Activated CD8-positive, alpha-beta memory T cell treated with anti-CD3 and anti-CD28 coated beads for 48 hours (primary cell): ENCODE results near the gene TBC1D9.
"Not testable (repeated sequence)": the region's sequence is repeated elsewhere in the genome, so short reads cannot be mapped to it uniquely, and the experiment has no call there.

Experiments used
- DNase-seq, 3 experiments: peaks; one replicate each; pipeline ENCODE4 v3.0.0-alpha.2; 2020; ENCODE audit warnings: low read depth in 2 of 3, low spot score in 2 of 3

The TBC1D9 gene

DNA sequence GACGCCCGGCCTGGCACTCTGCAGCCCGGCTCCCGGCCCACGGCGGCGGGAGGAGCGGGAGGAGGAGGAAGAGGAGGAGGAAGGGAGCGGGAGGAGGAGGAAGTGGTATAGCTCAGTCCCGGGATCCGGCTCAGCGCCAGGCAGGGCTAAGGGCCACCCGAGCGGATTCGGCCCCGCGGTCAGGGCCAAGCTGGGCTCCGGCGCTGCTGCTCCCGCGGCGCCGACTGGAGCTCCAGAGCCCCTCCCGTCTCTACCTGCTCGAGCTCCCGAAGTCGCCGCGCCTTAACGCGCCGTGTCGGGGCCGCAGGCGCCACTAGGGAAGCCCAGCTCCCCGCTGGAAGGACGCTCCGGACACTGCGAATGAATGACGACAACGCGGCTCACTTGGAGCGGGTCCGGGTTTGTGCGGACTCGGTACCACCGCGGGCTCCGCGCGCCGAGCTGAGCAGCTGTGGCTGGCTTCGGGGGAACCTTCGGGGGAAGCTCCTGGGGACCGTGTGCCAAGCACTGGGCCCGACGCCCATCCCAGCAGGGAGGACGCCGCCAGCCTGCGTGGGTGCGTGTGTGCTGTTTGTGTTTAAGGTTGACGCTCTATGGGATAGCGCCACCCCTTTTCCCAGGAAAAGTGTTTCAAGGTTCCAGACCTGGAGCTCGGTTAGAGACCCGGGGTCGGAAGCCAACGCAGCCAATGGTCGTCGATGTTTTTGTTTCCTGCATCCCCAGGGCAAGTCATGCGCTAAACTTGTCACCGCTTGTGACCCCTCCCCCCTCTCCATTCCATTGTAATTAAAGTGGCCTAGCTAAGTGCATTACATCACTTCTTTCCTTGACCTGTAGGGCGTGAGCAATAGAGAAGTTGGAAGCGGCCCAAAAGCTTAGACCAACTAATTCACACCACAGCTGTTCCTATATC, at the start of gene TBC1D9:
TSS of gene TBC1D9 (minus strand) at position 67 of the 913 bp plus-strand sequence. CDS start 340 bp downstream, outside the sequence.
- no peak for DNase-seq

DNA sequence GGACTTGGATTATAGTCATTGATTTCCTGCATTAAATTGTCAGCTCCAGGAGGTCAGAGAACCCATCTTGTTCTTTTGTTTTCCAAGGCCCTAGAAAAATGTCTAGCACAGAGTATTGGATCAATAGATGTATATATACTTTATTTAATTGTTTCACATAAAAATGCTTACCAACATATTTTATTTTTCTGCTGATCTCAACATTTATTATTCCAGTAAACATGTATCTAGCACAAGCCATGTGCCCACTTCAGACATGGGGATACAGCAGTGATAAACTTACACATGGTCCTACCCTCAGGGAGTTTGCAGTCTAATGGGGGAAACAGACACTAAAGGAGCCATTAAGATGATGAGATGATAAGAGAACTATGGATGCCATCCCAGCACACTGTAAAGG, 49.1 kb upstream of the TBC1D9 start:
- DNase-seq: no peak

DNA sequence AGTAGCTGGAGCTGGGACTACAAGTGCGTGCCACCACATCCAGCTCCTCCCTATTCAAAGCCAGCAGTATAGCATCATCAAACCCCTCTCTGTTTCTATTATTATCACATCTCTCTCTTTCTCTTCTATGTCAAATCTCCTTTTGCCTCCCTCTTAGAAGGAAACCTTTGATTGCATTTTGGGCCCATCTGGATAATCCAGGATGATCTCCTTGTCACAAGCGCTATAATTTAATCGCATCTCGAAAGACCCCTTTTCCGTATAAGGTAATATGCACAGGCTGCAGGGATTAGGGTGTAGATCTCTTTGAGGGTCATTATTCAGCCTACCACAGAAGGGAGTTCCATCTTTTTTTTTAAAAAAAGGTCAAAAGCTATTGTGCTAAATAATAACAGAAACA, 46.4 kb upstream of the TBC1D9 start:
- no peak for DNase-seq

DNA sequence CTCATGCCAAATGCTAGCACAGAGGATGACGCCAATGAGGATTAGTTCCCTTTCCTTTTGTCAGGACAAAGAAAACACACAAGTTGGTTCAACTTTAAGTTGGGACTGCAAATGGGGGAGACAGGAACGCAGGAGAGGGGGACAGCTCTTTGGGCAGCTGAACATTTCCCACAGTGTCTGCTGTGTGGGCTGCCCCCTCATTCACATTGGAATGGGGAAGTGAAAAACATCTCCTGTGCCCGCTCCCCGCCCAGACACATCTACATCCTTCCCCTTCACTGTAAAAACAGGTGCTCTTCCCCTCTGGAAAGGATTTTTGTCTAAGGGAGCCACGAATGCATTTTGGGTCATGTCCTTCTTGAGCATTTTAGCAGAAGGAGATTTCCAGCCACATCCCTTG, 44.5 kb upstream of the TBC1D9 start:
- DNase-seq: no peak

DNA sequence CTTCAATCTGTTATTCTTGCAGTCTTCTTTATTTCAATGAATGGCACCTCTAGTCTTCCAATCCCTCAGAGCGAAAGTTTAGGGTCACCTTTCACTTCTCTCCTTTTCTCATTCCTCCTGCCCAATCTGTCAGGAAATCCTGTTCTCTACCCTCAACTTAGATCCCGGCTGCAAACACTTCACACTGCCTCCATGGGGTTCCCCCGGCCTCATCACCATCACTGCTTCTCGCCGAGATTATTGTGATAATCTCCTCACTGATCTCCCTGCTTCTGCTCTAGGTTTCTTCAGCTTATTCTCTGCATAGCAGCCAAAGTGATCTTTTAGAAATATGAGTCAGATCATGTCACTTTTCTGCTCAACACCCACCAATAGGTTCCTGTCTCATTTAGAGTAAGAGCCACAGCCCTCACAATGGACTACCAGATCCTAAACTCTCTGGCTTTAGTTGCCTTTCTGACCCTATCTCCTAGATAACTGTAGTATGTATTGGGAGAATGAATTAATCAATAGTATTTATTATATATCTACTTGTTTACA, 43.6 kb upstream of the TBC1D9 start:
- no peak for DNase-seq

DNA sequence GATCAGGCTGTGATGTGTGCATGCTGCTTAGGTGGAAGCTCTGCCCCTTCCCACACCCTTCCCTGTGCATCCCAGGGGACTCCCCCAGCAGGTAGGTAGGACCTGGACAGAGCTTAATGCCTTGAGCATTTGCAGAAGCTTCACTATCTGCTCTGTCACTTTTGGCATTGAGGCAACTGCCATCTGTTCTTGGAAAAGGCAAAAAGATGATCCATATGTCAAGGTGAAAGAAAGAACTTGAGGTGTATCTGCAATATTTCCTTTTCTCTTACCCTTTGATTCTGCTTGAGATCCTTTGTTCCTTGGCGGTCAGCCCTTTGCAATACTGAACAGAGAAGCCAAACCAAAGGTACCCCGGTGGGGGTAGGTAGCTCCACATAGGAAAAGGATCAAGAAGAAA, 37.1 kb upstream of the TBC1D9 start:
- no peak for DNase-seq

DNA sequence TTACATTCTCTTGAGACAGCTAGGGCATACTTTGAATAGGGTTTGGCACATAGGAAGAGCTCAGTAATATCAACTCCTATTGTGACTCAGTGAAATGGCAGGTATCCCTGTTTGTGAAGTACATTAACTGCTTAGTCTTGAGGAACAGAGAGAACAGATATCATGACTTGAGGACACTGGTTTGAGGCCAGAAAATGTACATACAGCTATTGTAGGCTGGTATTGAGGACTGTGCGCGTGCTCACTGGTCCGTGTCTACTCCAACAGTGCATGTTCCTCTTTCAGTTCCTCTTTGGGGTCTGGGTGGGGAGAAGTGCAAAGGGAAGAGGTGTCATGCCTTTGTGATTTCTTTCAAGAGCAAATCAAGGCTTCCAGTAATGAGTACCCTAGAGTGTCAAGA, 34.6 kb upstream of the TBC1D9 start:
- DNase-seq: no peak

DNA sequence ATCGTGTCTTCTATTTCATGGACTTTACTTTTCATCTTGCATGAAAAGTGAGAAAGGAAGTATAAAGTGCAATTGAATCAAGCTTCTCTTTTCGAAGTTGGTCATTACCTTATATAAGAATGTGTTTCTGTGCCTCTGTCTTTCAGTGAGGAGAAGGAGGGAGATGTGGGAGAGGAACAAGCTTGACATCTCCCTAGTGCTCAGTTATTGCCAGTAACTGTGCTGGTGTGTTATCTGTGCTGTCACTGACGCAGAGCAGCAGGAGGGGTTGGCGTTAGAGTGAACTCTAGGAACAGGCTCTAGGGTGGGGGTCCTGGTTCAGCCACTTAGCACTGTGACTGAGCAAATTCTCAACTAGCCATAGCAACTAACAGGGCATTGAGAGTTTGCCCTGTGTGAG, 34.0 kb upstream of the TBC1D9 start:
- DNase-seq: no peak

DNA sequence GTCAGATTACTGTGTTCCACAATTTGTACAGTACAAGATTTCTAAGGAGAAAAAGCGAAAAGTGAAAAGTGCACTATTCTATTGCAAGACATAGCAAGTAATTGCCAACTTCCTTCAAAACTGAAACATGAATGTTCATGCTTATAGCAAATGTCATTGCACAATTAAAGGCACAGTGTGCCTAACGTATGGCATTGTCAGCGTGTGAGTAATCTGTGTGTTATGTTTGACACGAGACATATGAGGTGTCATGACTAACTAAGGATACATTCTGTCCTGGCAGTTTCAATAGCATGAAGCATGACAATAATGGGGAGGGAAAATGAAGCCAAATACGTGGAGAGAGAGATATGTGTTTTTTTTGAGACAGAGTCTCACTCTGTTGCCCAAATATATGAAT, 33.6 kb upstream of the TBC1D9 start:
- no peak for DNase-seq

DNA sequence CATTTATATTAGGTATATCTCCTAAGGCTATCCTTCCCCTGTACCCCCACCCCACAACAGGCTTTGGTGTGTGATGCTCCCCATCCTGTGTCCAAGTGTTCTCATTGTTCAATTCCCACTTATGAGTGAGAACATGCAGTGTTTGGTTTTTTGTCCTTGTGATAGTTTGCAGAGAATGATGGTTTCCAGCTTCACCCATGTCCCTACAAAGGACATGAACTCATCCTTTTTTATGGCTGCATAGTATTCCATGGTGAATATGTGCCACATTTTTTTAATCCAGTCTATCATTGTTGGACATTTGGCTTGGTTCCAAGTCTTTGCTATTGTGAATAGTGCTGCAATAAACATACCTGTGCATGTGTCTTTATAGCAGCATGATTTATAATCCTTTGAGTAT, 26.6 kb upstream of the TBC1D9 start:
- DNase-seq: not testable (repeated sequence)

DNA sequence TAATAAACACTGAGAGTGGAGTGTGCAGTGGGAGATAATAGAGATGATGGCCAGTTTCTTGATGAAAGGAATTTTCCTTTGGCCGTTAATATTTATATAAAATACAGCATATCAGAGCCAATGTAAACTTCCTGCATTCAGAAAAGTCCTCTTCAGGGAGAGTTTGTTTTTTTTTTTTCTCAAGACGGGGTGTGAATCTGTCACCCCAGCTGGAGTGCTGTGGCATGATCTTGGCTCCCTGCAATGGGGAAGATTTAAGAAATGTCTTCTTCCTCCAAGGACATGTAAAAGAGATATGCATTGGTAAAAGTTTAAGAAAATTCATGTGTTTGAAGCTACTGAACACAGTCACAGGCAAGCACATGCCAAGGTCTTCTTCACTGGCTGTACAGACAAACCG, 25.4 kb upstream of the TBC1D9 start:
- DNase-seq: no peak

DNA sequence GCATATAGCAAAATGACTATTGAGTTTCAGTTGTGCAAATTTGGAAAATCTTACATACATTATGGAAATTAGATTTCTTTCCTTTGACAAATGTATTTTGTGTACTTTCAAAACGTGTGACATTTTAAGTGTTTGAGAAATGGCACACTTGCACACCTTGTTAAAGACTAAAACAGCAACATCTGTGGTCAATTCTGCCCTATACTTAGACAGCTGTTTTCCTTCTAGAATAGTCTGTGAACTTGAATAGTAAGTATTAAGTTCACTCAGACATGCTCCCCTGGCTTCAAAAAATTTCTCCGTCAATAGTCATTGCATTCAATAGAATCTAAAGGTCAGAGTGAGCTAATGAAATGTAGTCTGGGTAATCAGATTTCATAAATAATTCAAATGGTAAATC, 21.7 kb upstream of the TBC1D9 start:
- no peak for DNase-seq

DNA sequence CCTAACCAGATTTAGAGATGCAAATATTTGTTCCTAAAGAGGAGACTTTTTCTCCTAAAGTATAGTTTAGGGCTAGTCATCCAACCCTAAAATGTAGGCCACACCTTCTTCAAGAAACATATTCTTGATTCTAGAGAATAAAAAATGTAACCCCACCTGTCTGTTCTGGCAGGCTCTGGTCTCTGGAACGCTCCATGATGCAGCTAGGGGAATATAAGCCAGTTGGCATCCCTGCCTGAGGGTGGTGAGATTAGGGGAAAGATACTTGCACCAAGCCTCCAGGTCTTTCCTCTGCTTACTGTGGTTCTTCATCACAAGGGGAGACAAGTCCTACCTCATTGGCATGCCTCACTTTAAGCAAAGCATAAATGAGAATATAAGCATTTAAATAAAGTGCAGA, 21.2 kb upstream of the TBC1D9 start:
- DNase-seq: no peak

DNA sequence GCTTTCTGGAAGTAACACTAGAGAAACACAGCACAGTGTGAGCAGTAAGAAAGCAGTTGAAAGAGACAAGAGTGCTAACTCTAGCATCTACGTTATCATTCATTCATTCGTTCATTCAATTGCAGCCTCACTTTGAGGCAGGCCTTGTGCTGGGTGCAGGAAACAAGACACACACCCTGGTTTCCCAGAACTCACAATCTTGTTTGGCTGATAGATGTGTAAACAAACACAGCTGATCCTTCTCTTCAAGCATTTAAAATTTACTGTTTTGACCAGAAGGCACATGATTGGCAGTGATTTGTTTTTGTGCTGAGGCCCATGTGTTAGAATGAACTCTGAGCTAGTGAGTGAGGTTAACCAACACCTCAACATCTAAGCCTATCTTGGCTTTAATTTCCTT, 20.4 kb upstream of the TBC1D9 start:
- no peak for DNase-seq

DNA sequence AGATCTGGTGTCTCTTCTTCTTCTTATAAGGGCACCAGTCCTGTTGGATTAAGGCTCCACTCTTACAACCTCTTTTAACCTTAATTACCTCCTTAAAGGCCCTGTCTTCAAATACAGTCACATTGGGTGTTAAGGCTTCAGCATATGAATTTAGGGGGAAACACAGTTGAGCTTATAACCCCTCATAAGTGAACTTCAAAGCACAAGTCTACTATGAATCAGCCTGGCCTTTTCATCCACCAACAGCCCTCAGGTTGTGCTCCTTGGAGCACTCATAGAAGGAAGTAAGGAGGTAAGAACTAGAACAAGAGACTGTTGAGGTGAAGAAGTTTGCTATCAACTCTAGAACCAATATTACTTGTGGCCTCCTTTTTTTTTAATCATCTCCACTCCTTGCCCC, 18.8 kb upstream of the TBC1D9 start:
- no peak for DNase-seq

DNA sequence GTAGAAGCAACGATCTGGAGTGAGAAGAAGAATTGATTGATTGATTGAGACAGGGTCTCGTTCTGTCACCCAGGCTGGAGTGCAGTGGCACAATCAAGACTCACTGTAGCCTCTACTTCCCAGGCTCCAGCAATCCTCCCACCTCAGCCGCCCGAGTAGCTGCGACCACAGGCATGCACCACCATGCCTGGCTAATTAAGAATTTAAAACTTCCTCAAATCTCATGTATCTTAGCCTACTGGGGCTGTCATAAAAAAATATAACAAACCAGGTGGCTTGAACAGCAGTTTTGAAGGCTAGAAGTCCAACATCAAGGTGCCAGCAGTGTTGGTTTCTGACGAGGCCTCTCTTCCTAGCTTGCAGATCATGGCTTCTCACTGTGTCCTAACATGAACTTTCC, 18.3 kb upstream of the TBC1D9 start:
- DNase-seq: no peak

DNA sequence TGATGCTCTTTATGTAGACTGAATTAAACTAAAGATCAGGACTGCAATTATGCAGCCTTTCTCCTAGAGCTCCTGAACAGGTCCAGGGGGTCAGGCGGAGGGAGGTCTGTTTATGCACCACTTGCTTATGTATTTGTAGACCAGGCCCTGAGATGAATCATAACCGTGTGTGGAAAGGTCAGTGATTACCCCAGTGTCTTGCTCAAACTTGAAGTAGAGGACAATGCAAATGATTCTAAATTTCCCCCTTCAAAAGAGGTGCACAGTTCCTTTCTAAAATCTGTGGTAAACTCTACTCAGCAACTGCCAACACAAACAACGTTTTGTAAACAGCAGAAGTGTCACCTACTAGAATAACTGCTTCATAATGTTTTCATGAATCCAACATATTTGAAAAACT, 13.0 kb upstream of the TBC1D9 start:
- no peak for DNase-seq

DNA sequence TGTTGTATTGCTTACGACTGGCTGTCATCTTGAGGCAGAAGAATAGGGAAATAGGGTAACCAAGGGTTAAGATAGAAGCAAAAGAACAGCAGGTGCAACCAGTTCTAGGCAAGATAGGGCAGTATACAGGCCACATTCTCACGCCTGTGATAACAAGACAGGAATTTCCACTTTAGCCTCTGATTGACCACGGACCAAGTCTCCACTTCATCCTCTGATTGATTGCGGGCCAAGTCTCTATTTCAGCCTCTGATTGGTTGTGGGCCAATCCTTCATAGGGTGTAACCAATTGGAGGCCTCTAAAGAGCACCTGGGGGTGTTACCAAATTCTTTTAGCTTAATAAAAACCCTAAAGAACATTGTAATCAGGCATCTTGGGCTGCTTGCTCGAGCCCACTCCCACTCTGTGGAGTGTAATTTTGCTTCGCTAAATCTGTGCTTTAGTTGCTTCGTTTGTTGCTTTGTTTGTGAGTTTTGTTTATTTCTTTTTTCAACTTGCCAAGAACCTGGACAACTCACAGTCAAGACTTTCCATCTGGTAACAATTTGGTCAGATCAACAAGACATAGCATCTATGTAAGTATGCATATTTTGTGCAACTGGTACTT, 8.7 kb upstream of the TBC1D9 start:
- DNase-seq: no peak

DNA sequence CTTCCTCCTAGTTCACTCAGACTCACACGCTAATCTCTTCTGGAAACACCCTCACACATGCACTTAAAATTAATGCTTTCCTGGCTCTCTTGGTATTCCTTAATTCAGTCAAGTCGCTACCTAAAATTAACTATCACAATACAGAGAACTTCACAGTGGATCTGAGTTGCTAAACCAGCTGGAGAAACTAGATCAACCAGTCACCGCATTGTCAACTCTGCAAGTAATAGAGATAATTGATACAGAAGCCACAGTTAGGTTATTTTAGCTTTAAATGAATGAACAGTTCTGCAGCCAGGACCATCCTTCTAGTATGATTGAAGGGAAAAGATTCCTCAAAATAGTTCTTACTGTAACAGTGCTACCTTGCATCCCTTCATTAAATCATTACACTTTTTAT, 6.0 kb upstream of the TBC1D9 start:
- DNase-seq: no peak

DNA sequence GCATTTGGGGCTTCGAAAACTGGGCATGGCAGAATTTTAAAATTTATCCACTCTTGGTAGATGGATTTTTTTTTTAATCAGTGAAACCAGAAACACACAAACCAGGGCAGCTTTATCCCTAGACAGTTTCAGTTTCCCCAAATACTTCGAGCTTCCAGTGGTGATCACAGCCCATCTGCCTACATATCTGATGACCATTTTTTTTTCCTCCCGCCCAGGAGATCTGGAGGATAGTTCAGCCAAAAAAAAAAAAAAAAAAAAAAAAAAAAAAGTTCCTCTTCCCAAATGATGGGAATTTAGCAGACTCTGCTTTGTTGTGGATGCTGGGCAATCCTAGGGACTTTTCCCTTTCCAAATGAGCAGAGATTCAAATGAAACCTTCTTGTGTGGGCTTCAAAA, 1.0 kb upstream of the TBC1D9 start:
- DNase-seq: no peak

DNA sequence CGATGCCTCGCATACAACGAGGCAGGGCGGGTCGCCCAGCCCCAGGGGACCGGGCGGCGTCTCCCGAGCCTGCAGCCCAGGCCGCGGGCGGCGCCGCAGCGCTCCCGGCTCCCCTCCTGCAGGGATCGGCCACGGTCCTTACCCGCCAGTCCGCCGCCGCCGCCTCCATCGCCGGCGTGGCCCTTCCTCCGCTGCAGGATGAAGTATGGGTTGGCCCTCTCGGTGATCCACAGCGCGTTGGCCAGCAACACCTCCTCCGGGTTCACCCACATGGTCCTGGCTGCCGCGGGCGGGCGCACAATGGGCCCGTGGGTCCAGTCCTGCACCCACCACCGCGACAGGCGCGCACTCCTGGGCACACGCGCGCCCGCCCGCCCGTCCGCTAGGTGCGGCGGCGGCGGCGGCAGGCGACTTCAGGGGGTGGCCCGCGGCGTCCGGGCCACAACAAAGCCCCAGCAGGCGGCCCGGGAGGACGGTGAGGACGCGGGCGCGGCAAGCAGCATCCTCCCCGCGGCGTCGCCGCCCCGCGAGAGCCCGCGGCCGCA, 339 bp downstream of the TBC1D9 start:
- no peak for DNase-seq
